GM23248 (cell line): Measurements from ENCODE around the gene RTN4R. TPM values are rescaled to one million over a fixed set of nuclear protein-coding genes. Genes with fewer than 3 reads are reported as not detected.

ENCODE experiments used
- DNase-seq: peaks from one replicate; pipeline ENCODE4 v3.0.0-alpha.2; 2015
- H2AFZ ChIP-seq: fragments of 200-600 bp; sonication (generic); 2 replicates; pipeline ENCODE4 v1.6.1; 2016; ENCODE audit warnings: antibody characterized with exemption
- H3F3A ChIP-seq: fragments of 200-600 bp; sonication (generic); 2 replicates; pipeline ENCODE4 v1.6.1; 2016; ENCODE audit warnings: mild to moderate bottlenecking, antibody characterized with exemption, mixed run types; ENCODE audit not compliant: insufficient read depth
- H3K27ac ChIP-seq: fragments of 200-600 bp; sonication (generic); 2 replicates; pipeline ENCODE4 v1.5.1; 2016; ENCODE audit warnings: mild to moderate bottlenecking
- H3K27me3 ChIP-seq: fragments of 200-600 bp; sonication (generic); replicated peaks from 2 replicates; pipeline ENCODE4 v1.6.1; 2016; ENCODE audit warnings: mild to moderate bottlenecking; ENCODE audit not compliant: insufficient read depth
- H3K36me3 ChIP-seq: fragments of 200-600 bp; sonication (generic); 2 replicates; pipeline ENCODE4 v1.6.1; 2016; ENCODE audit warnings: low read depth, mild to moderate bottlenecking
- H3K4me1 ChIP-seq: fragments of 200-600 bp; sonication (generic); 2 replicates; pipeline ENCODE4 v1.6.1; 2016; ENCODE audit warnings: mild to moderate bottlenecking; ENCODE audit not compliant: insufficient read depth
- H3K4me2 ChIP-seq: fragments of 200-600 bp; sonication (generic); one replicate; pipeline ENCODE4 v1.6.1; 2016; ENCODE audit warnings: mild to moderate bottlenecking; ENCODE audit not compliant: unreplicated experiment
- H3K4me3 ChIP-seq: fragments of 200-600 bp; sonication (generic); 2 replicates; pipeline ENCODE4 v1.5.1; 2016; ENCODE audit warnings: mild to moderate bottlenecking
- H3K79me2 ChIP-seq: fragments of 200-600 bp; sonication (generic); 2 replicates; pipeline ENCODE4 v1.6.1; 2016; ENCODE audit warnings: mild to moderate bottlenecking; ENCODE audit not compliant: insufficient read depth
- H3K9ac ChIP-seq: fragments of 200-600 bp; sonication (generic); 2 replicates; pipeline ENCODE4 v1.6.1; 2016; ENCODE audit warnings: mild to moderate bottlenecking
- H3K9me2 ChIP-seq: fragments of 200-600 bp; sonication (generic); 2 replicates; pipeline ENCODE4 v1.6.1; 2016; ENCODE audit warnings: mixed run types, mild to moderate bottlenecking, moderate library complexity; ENCODE audit not compliant: insufficient read depth
- H3K9me3 ChIP-seq: fragments of 200-600 bp; sonication (generic); one replicate; pipeline ENCODE4 v1.6.1; 2017; ENCODE audit warnings: low read depth
- H4K20me1 ChIP-seq: fragments of 200-600 bp; sonication (generic); 2 replicates; pipeline ENCODE4 v1.6.0; 2016; ENCODE audit not compliant: insufficient read depth
- EZH2 ChIP-seq: fragments of 200-600 bp; sonication (generic); IDR thresholded peaks from 2 replicates; pipeline ENCODE4 v1.6.1; 2018; ENCODE audit warnings: antibody characterized with exemption, mild to moderate bottlenecking; ENCODE audit not compliant: insufficient read depth, poor library complexity, severe bottlenecking
- EZH2phosphoT487 ChIP-seq: fragments of 200-600 bp; sonication (generic); IDR thresholded peaks from 2 replicates; pipeline ENCODE4 v1.6.1; 2018; ENCODE audit warnings: antibody characterized with exemption, moderate library complexity, mild to moderate bottlenecking, low read depth; ENCODE audit not compliant: insufficient read depth
- WGBS, 2 experiments: methylation state at CpG; one replicate each; pipeline ENCODE4 v1.1.6; 2015 to 2017; ENCODE audit warnings: low lambda C conversion rate in 2 of 2, low coverage in 1 of 2; ENCODE audit errors: missing lambda C conversion rate in 2 of 2; 5-methylcytosine and 5-hydroxymethylcytosine counted together
- in situ Hi-C: fragments of 300-500 bp; cut with MboI; formaldehyde crosslinking; loops from 2 replicates; pipeline ENCODE4 v1.15.0; 2020
- polyA plus RNA-seq: library from polyadenylated mRNA; unstranded; fragments of >200 nt; fragmentation: Nextera tagmentation; extraction: Ambion mirVana; gene quantifications from 2 replicates; pipeline ENCODE4 v1.2.1, GENCODE V29; 2016
- total RNA-seq: library from RNA; depleted of rRNA; stranded (reverse); fragments of >200 nt; shearing (Covaris generic); gene quantifications from 2 replicates; pipeline ENCODE4 v1.2.3, GENCODE V29; 2014

The RTN4R gene
- total and polyA plus RNA-seq, 2 experiments from 2014 or later = 0.25 TPM; not detected in 1

DNA sequence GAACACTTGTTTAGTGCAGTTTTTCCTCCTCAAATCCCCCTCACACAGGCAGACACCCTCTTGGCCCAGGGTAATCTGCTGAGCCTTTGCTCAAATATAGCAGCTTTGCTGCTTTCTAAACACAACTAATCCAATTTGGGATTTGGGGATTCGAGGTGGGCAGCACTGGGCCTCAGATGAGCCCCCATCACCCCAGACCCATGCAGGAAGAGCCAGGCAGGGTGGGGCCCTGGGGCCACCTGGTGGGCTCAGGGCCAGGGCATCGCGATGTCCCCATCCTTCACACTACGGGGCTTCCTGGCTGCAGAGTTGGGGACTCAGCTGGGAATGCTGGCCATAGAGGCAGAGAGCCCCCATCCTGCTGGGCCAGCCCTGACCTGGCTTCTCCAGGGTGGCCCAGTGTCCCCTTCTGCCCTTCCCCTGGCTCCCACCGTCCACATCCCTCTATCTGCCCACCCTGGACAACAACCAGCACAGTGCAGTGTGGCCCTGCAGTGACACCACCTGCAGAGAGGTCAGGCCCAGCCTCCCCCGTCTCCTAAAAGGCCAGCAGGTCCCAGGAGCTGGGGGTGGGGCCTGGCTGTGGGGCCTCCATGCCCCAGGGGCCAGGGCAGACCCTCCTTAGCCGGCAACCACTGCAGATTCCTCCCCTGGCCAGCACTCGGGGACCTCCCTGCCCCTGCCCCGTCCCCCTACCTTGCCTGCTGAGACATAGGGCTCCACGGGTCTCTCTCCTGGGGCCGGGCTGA lies 60.7 kb downstream of the RTN4R start:
- WGBS, 2 experiments = 64 to 71% methylated on average over 9 to 11 of the region's 11 CpGs
- H3K4me2 ChIP-seq = peak overlapping the region; percentile 82

DNA sequence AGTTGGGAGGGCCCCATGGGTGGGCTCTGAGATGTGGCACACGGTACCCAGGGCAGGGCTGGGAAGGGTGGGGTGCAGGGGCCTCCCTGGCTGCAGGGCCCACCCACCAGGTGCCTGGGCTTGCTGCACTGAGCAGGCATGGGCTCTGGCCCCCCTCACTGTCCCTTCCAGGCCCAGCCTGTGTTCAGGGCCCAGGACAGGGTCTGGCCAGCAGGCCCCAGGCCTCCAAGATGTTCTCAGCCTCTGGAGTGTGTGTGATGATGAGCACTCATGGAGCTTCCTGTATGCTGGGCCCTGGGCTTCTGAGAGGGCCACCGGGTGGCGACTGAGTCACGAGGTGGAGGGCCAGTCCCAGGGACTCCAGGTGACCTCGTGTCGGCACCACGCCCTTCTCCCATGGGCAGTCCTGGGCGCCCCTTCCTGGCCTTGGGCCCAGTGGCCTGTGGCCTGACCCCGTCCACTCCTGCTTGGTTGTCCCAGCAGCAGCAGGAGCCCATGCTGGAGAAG lies 61.4 kb downstream of the RTN4R start:
- in situ Hi-C loops = no loop called here
- Histone ChIP-seq H3K4me3 (peak overlapping the region; percentile 95), H4K20me1 (no peaks in the 10 kb centered on the region), H3K9me2 (no peaks in the 10 kb centered on the region), H3K9ac (peak overlapping the region; percentile 91), H3K27ac (peak overlapping the region; percentile 47), H3K9me3 (no peaks in the 10 kb centered on the region), H3F3A (no peaks in the 10 kb centered on the region), H3K36me3 (no peaks in the 10 kb centered on the region), H3K79me2 (peaks cover 20% of the 10 kb centered on the region; the same call in 1 of the 2 replicates), H3K27me3 (no peaks in the 10 kb centered on the region), H2AFZ (peak overlapping the region; percentile 81), H3K4me1 (peaks cover 32% of the 10 kb centered on the region), H3K4me2 (peak overlapping the region; percentile 82)
- 18 to 35% methylated on average over 9 of the region's 9 CpGs for WGBS, 2 experiments
- TF ChIP-seq EZH2phosphoT487 (no peak), EZH2 (no peak)
- peak; percentile 60 for DNase-seq

More for the DNA sequence above, 60.7 kb downstream of the RTN4R start:
- Histone ChIP-seq H3K27me3 (no peaks in the 10 kb centered on the region), H2AFZ (peak overlapping the region; percentile 81; the same call in 1 of the 2 replicates), H3K9me3 (no peaks in the 10 kb centered on the region), H3K4me3 (peak overlapping the region; percentile 95), H3K9me2 (no peaks in the 10 kb centered on the region), H3K79me2 (peaks cover 20% of the 10 kb centered on the region; the same call in 1 of the 2 replicates), H3K27ac (peak overlapping the region; percentile 47; the same call in 1 of the 2 replicates), H3K36me3 (no peaks in the 10 kb centered on the region), H3K4me1 (peaks cover 32% of the 10 kb centered on the region), H3K9ac (peak overlapping the region; percentile 91), H3F3A (no peaks in the 10 kb centered on the region), H4K20me1 (no peaks in the 10 kb centered on the region)
- no peak for TF ChIP-seq EZH2phosphoT487
- TF ChIP-seq EZH2 = no peak
- DNase-seq = no peak
- in situ Hi-C loops = no loop called here

DNA sequence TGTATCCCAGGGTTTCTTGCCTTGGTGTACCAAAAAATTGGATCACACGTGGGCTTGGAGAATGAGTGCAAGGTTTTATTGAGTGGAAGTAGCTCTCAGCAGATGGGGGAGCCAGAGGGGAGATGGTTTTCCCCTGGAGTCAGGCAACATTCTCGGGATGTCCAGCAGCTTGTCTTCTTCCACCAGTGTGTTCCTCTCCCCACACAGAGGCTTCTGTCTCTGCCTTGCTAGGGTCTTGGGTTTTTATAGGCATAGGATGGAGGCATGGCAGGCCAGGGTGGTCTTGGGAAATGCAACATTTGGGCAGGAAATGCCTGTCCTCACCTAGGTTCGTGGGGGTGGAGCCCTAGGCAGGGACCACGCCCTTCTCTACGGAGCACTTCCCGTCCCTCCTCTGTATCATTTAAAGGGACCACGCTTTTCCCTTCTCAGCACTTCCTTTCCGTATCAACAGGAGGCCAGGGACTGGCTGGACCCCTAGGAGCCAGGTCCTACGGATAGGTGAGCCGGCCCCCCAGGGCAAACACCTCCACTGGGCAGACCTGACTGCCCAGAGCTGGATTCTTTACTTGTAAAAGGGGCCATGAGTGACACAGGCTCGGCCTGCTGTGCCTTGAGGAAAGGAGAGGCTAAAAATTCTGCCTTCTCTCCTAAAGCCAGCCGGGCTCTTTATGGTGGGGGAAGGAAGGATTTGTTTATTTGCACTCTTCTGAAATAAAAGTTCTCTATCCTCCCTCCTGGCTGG lies 62.0 kb downstream of the RTN4R start:
- peak overlapping the region; percentile 82 for H3K4me2 ChIP-seq
- H3K27ac ChIP-seq = peak overlapping the region; percentile 47
- TF ChIP-seq EZH2 (no peak), EZH2phosphoT487 (no peak)
- peak overlapping the region; percentile 91 for H3K9ac ChIP-seq
- no peaks in the 10 kb centered on the region for H3F3A ChIP-seq
- H3K4me3 ChIP-seq = peak overlapping the region; percentile 95
- H3K9me3 ChIP-seq = no peaks in the 10 kb centered on the region
- H2AFZ ChIP-seq = peak overlapping the region; percentile 81
- DNase-seq = peak; percentile 82
- H3K36me3 ChIP-seq = no peaks in the 10 kb centered on the region
- 8% methylated on average over 12 of the region's 12 CpGs for WGBS, 2 experiments
- H4K20me1 ChIP-seq = no peaks in the 10 kb centered on the region
- H3K9me2 ChIP-seq = no peaks in the 10 kb centered on the region
- in situ Hi-C loops = no loop called here
- H3K79me2 ChIP-seq = peaks cover 20% of the 10 kb centered on the region; the same call in 1 of the 2 replicates
- peaks cover 32% of the 10 kb centered on the region for H3K4me1 ChIP-seq
- no peaks in the 10 kb centered on the region for H3K27me3 ChIP-seq

DNA sequence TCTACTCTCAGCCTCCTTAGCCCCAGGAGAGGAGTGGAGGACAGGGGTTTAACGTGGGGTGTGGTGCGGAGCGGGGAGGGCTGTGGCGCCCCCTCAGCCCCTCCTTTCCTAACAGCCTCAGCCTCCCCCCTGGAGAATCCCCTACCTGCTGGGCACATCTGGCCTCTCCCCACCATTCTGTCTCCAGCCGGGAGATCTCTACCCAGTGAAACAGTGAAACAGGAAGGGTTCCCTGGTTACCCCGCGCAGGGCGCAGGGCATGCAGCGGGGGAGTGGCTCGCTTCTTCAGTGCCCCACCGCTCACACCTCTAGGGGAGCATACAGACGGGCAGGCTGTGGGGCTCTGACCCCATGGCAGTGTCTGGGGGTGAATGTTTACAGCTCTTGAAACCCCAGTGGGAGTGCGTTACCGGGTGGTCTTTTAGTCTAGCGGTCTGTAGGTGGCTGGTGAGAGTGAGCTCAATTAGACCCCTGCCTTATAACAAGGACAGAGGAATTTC lies 62.6 kb downstream of the RTN4R start:
- Histone ChIP-seq H3K36me3 (no peaks in the 10 kb centered on the region), H3F3A (no peaks in the 10 kb centered on the region), H3K79me2 (peaks cover 20% of the 10 kb centered on the region; the same call in 1 of the 2 replicates), H3K27ac (no peak overlapping the region), H3K27me3 (no peaks in the 10 kb centered on the region), H3K4me2 (peak overlapping the region; percentile 82), H3K4me3 (peak overlapping the region; percentile 95; the same call in 1 of the 2 replicates), H3K9ac (peak overlapping the region; percentile 91), H3K9me2 (no peaks in the 10 kb centered on the region), H4K20me1 (no peaks in the 10 kb centered on the region), H3K4me1 (peaks cover 32% of the 10 kb centered on the region), H3K9me3 (no peaks in the 10 kb centered on the region), H2AFZ (peak overlapping the region; percentile 81)
- TF ChIP-seq EZH2 (no peak), EZH2phosphoT487 (no peak)
- 85 to 89% methylated on average over 15 of the region's 15 CpGs for WGBS, 2 experiments
- DNase-seq = no peak
- in situ Hi-C loops = no loop called here
